GM18507 (cell line): Measurements from ENCODE around the gene FOSL2.

Source experiments
- DNase-seq: peaks from one replicate; pipeline ENCODE4 v3.0.0; 2011; ENCODE audit warnings: low read depth; ENCODE audit not compliant: insufficient read length; ENCODE audit errors: extremely low spot score
- FAIRE-seq: peaks from 2 replicates; lab custom pipeline; 2011; peaks lifted over from hg19 to GRCh38; lab: Jason Lieb, UNC

Gene FOSL2

GRCh38 chr2:28407131-28407975, 14.7 kb downstream of the FOSL2 start:
- no peak for DNase-seq
- FAIRE-seq: no peak

GRCh38 chr2:28407976-28408690, 15.5 kb downstream of the FOSL2 start:
- no peak for FAIRE-seq
- DNase-seq: no peak

- DNase-seq (no peak), FAIRE-seq (no peak)
Measured at GRCh38 chr2:28408764-28409599, 16.3 kb downstream of the FOSL2 start.

- FAIRE-seq: no peak
- DNase-seq: no peak
Measured at GRCh38 chr2:28411166-28411755, 18.6 kb downstream of the FOSL2 start.

GRCh38 chr2:28411956-28412609, 19.4 kb downstream of the FOSL2 start:
- DNase-seq (no peak), FAIRE-seq (no peak)

- no peak for FAIRE-seq
Measured at GRCh38 chr2:28412625-28413151, 20.0 kb downstream of the FOSL2 start.

GRCh38 chr2:28413152-28413898, 20.7 kb downstream of the FOSL2 start:
- FAIRE-seq (no peak), DNase-seq (no peak)

More at GRCh38 chr2:28412625-28413151, 20.0 kb downstream of the FOSL2 start:
- no peak for DNase-seq

- FAIRE-seq (no peak), DNase-seq (no peak)
Measured at GRCh38 chr2:28413899-28414295, 21.2 kb downstream of the FOSL2 start.

GRCh38 chr2:28414583-28414982, 21.9 kb downstream of the FOSL2 start:
- FAIRE-seq (no peak), DNase-seq (no peak)

- DNase-seq: no peak
- FAIRE-seq: no peak
Measured at GRCh38 chr2:28415010-28415409, 22.4 kb downstream of the FOSL2 start.

GRCh38 chr2:28415715-28416114, 23.1 kb downstream of the FOSL2 start:
- no peak for FAIRE-seq

GRCh38 chr2:28419003-28419402, 26.3 kb downstream of the FOSL2 start:
- no peak for DNase-seq
- FAIRE-seq: no peak

More at GRCh38 chr2:28415715-28416114, 23.1 kb downstream of the FOSL2 start:
- DNase-seq: no peak

- DNase-seq (no peak), FAIRE-seq (no peak)
Measured at GRCh38 chr2:28419443-28420270, 27.0 kb downstream of the FOSL2 start.

- no peak for DNase-seq
- FAIRE-seq: no peak
Measured at GRCh38 chr2:28420722-28421121, 28.1 kb downstream of the FOSL2 start.

- FAIRE-seq: no peak
- DNase-seq: no peak
Measured at GRCh38 chr2:28422908-28423741, 30.5 kb downstream of the FOSL2 start.

GRCh38 chr2:28423856-28424605, 31.4 kb downstream of the FOSL2 start:
- DNase-seq (no peak), FAIRE-seq (no peak)
